Hepatic stellate cell (primary cell): Measurements from ENCODE around the gene SPTB.

ENCODE experiments used
- DNase-seq: peaks from one replicate; pipeline ENCODE4 v3.0.0; 2011; ENCODE audit warnings: low spot score

The SPTB gene

GRCh38 chr14:64765740-64766302, 113.9 kb downstream of the SPTB start:
- no peak for DNase-seq

- peak; percentile 92 for DNase-seq
Measured at GRCh38 chr14:64764641-64765520, 114.8 kb downstream of the SPTB start.

- DNase-seq = peak; percentile 84
Measured at GRCh38 chr14:64763801-64764621, 115.7 kb downstream of the SPTB start.

DNA sequence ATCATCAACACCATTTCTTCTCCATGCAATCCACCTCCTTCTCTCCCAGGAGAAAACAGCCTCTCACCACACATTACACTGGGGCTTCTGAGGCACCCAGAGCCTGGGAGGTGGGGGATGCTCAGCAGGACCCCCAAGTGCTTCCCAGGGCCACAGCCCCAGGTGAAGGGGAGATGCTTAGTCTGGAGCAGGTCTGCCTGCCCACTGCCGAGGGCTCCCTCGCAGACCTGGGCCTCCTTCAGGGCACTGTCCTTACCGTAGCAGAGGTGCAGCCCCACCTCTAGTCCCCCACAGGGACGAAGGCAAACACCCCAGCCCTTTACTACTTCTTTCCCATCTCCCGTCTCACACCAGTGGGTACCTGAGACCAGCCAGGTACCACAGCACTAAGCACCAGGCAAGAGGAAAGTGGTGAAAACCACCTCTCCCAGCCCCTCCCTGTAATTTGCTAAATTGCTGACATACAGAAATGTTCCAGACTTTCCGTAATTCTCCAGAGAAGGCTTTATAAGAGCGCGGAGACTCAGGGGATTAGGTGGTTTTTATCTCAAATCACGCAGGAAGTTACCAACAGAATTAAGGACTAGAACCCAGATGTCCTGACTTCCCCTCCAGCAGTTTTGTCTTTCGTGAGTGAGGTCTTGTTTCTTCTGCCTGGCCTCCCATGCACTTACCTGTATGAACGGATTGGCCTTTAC, 116.5 kb downstream of the SPTB start:
- no peak for DNase-seq

- DNase-seq = peak; percentile 90
Measured at GRCh38 chr14:64762044-64763034, 117.4 kb downstream of the SPTB start.

DNA sequence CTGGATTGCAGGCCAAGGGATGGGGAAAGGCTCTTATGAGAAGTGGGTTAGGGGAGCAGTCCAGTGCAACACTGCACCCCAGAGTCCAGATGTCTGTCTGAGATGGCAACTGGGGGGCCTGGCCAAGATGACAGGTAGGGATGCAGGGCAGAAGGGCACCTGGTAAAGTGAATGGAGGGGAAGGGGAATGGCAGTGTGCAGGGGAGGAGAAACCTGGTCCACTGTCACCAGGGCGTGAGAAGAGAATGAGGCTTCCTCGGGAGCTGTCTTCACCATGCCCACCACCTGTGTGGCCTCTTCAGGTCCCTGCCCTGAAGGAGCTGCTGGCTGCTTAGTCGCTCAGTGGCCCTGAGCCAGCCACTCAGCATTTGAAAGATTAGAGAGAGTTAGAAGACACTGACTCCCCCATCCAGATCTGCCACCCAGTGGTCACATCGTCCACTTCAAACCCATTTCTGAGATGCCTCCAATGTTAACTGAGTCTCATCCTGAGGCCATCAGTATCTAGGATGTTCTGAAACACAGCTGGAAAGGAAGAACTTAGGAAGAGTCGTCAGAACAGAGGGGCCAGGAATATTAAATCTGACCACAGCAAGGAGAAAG, 118.2 kb downstream of the SPTB start:
- peak; percentile 56 for DNase-seq

DNA sequence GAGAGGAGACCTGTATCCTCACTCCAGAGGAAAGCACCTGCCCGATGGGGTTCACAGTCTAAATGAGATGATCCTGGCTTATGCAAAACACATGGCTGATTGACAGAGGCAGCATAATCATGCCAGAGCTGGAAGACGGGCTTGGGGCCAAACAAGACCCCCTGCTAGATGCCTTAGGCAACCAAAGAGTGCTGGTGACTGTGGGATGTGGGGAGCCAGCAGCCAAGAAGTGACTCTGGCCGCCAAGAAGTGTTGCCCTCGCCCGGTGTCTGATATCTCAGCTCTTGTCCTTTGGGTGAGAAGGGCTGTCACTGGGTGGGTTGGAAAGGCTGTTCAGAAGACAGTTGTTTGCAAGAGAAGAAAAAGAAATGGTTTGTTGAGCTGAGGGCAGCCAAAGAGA, 118.8 kb downstream of the SPTB start:
- DNase-seq = no peak

GRCh38 chr14:64760146-64760755, 119.5 kb downstream of the SPTB start:
- peak; percentile 62 for DNase-seq

GRCh38 chr14:64759555-64759938, 120.2 kb downstream of the SPTB start:
- no peak for DNase-seq

- peak; percentile 97 for DNase-seq
Measured at GRCh38 chr14:64758691-64759554, 120.8 kb downstream of the SPTB start.

- DNase-seq = peak; percentile 41
Measured at GRCh38 chr14:64758025-64758521, 121.6 kb downstream of the SPTB start.

DNA sequence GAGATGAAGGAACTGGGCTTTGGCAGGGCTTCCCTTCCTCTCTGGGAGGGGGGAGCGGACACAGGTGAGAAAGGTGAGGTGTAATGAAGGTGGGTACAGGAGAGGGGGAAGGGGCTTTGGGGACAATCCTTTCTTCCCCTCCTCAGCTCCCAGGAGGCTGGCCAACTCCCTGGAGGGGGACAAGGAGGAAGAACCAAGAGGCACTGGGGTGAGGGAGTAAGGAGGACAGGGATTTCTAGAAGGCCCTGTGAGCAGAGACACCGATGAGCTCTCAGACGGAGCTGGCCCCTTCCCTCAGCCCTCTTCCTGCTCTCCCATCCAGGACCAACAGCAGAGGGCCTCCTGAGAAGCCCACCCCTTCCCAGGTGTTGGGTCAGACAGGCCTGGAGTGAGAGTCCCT, 122.1 kb downstream of the SPTB start:
- no peak for DNase-seq

GRCh38 chr14:64756712-64757111, 123.0 kb downstream of the SPTB start:
- no peak for DNase-seq

DNA sequence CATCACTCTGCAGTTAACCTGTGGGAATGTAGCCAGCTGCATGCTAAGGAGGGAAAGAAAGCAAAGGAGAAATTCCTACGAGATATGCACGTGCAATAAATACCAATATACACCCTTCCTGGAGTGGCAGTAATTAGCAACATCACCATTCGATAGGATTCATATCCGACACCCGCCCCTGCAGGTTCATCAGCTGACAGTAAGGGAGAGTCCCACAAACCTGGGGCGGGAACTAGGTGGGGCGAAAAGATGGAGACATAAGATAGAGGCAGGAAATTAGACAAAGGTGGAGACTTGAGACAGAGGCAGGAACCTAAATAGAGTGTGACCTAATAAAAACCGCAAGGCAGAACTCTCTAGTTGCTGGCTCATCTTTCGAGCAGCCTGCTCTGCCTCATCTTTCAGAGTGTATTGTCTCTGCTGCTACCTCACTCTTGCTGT, 123.9 kb downstream of the SPTB start:
- no peak for DNase-seq

DNA sequence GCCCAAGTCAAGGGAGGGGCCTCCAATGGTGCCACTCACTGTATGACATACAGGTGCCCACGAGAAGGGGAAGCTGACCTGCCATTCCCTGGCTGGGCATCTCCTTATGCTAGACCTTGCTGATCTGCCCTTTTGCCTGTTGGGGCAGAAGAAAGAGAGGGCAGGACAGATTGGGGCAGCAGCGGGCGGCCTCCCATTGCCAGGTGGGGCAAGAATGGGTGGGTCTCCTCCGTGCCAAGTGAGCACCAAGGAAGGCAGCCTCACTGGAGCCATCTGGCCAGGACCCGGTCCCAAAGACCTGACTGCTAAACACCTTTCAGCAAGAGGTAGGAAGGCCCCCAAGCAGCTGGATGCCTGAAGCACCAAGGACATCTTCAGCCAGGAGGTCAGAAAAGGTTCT, 125.0 kb downstream of the SPTB start:
- DNase-seq = no peak

GRCh38 chr14:64753999-64754398, 125.7 kb downstream of the SPTB start:
- DNase-seq = no peak

GRCh38 chr14:64753374-64753773, 126.3 kb downstream of the SPTB start:
- DNase-seq = no peak

DNA sequence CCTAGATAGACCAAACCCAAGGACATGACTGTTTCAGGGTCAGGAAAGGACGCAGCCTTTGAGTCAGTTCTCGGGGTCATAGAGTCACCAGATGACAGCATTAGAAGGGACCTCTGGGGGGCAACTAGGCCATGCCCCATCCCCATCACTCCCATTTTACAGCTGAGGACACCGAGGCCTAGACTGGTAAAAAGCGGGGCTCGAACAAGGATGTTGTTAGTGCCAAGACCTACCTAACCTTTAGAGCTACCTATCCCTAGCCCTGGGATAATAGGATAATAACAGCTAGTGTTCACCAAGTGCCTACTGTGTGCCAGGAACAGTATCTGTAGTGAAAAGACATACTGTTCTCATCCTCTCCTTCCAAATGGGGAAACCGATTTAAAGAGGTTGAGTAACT, 126.8 kb downstream of the SPTB start:
- DNase-seq = no peak
